HepG2 (cell line): ENCODE data around the gene MAP2K5. TPM values are rescaled to one million over a fixed set of nuclear protein-coding genes. Genes with fewer than 3 reads are reported as not detected.

Experiments
- AFF4 ChIP-seq: sonication (generic); formaldehyde crosslinking; IDR thresholded peaks from 2 replicates; pipeline ENCODE4 v1.4.0; 2020; ENCODE audit warnings: missing genetic modification reagents
- EHMT2 ChIP-seq: fragments of 200-600 bp; sonication (generic); IDR thresholded peaks from 2 replicates; pipeline ENCODE4 v1.7.0; 2017; ENCODE audit warnings: antibody characterized with exemption, low read depth, low read length, borderline replicate concordance
- ETS1 ChIP-seq: sonication (generic); formaldehyde crosslinking; IDR thresholded peaks from 2 replicates; pipeline ENCODE4 v1.4.0; 2020; ENCODE audit warnings: missing genetic modification reagents
- GLI4 ChIP-seq: sonication (generic); formaldehyde crosslinking; IDR thresholded peaks from 2 replicates; pipeline ENCODE4 v1.5.1; 2020; ENCODE audit warnings: missing genetic modification reagents, mild to moderate bottlenecking, moderate library complexity, borderline replicate concordance
- GPN1 ChIP-seq: sonication (generic); formaldehyde crosslinking; IDR thresholded peaks from 2 replicates; pipeline ENCODE4 v1.5.1; 2020; ENCODE audit warnings: missing genetic modification reagents, borderline replicate concordance
- HHEX ChIP-seq: IDR thresholded peaks from 2 replicates; pipeline ENCODE4 v1.6.1; 2016; ENCODE audit warnings: control low read depth
- IRF9 ChIP-seq: sonication (generic); formaldehyde crosslinking; IDR thresholded peaks from 2 replicates; pipeline ENCODE4 v1.8.0; 2022; ENCODE audit warnings: missing genetic modification reagents, mild to moderate bottlenecking, borderline replicate concordance
- KAT7 ChIP-seq: IDR thresholded peaks from 2 replicates; pipeline ENCODE4 v1.6.1; 2018; ENCODE audit warnings: borderline replicate concordance, missing compliant biosample characterization
- MAFG ChIP-seq: sonication (generic); formaldehyde crosslinking; IDR thresholded peaks from 2 replicates; pipeline ENCODE4 v1.5.1; 2020; ENCODE audit warnings: mild to moderate bottlenecking, missing genetic modification reagents
- NKX3-1 ChIP-seq: sonication (generic); formaldehyde crosslinking; IDR thresholded peaks from 2 replicates; pipeline ENCODE4 v1.5.0; 2020; ENCODE audit warnings: missing genetic modification reagents
- SALL1 ChIP-seq: sonication (generic); formaldehyde crosslinking; IDR thresholded peaks from 2 replicates; pipeline ENCODE4 v1.8.0; 2022; ENCODE audit warnings: mild to moderate bottlenecking, missing genetic modification reagents
- SALL2 ChIP-seq: sonication (generic); formaldehyde crosslinking; IDR thresholded peaks from 2 replicates; pipeline ENCODE4 v1.8.1; 2023; ENCODE audit warnings: mild to moderate bottlenecking, missing genetic modification reagents, inconsistent platforms
- TRIM22 ChIP-seq: fragments of 450-650 bp; IDR thresholded peaks from 2 replicates; pipeline ENCODE4 v1.6.1; 2017
- ZFX ChIP-seq: sonication (generic); formaldehyde crosslinking; IDR thresholded peaks from 2 replicates; pipeline ENCODE4 v1.4.0; 2020; ENCODE audit warnings: mild to moderate bottlenecking, low read depth, missing genetic modification reagents, moderate library complexity
- ZGPAT ChIP-seq: IDR thresholded peaks from 2 replicates; pipeline ENCODE4 v1.6.1; 2016; ENCODE audit warnings: mild to moderate bottlenecking
- ZNF263 ChIP-seq: sonication (generic); formaldehyde crosslinking; IDR thresholded peaks from 2 replicates; pipeline ENCODE4 v1.4.0; 2020; ENCODE audit warnings: missing genetic modification reagents
- ZNF329 ChIP-seq: sonication (generic); formaldehyde crosslinking; IDR thresholded peaks from 2 replicates; pipeline ENCODE4 v1.9.0; 2021; ENCODE audit warnings: low read depth, mild to moderate bottlenecking, missing genetic modification reagents
- ZNF652 ChIP-seq: IDR thresholded peaks from 2 replicates; pipeline ENCODE4 v1.6.1; 2016; ENCODE audit warnings: low read depth, borderline replicate concordance
- ZNF704 ChIP-seq: sonication (generic); formaldehyde crosslinking; IDR thresholded peaks from 2 replicates; pipeline ENCODE4 v1.8.1; 2023; ENCODE audit warnings: mild to moderate bottlenecking, inconsistent platforms, moderate library complexity, missing genetic modification reagents, borderline replicate concordance
- ZNF737 ChIP-seq: sonication (generic); formaldehyde crosslinking; IDR thresholded peaks from 2 replicates; pipeline ENCODE4 v1.5.0; 2020; ENCODE audit warnings: missing genetic modification reagents, mild to moderate bottlenecking, borderline replicate concordance
- polyA plus RNA-seq, 8 experiments: library from polyadenylated mRNA; depleted of rRNA in 3 of 8; stranded (reverse) in 7 of 8; unstranded in 1 of 8; fragments of >200 nt; fragmentation: Illumina TruSeq in 4 of 8; extraction: Trizol in 4 of 8; gene quantifications; 2 replicates each; pipeline versions ENCODE4 v1.2.1 to v1.2.3, GENCODE V29; 2011 to 2016; ENCODE audit warnings: low read depth in 4 of 8, missing spikeins in 1 of 8, mixed read lengths in 1 of 8; ENCODE audit not compliant: insufficient read depth in 1 of 8
- total RNA-seq, 5 experiments: library from RNA; depleted of rRNA; stranded (reverse); fragments of >200 nt; fragmentation: Illumina TruSeq; extraction: Trizol; gene quantifications; 2 replicates each; pipeline ENCODE4 v1.2.3, GENCODE V29; 2016; ENCODE audit warnings: low read depth in 1 of 5

Gene MAP2K5
- total and polyA plus RNA-seq, 2 of the 13 experiments (the other 11 are each of a cell fraction or from before 2014, with no cell fraction given), result 4.0 to 4.3 TPM

GRCh38 chr15:67820992-67821783 lies 278.7 kb downstream of the MAP2K5 start (continued):
- TF ChIP-seq TRIM22 (no peak), MAFG (CRISPR knock-in tag) (no peak), EHMT2 (peak; percentile 78; the same call in 1 of the 2 replicates), ZNF263 (CRISPR knock-in tag) (no peak), SALL2 (CRISPR knock-in tag) (no peak), KAT7 (no peak), ZGPAT (CRISPR knock-in tag) (no peak), ZNF704 (CRISPR knock-in tag) (no peak), AFF4 (no peak), IRF9 (no peak), NKX3-1 (peak; percentile 75), GLI4 (CRISPR knock-in tag) (no peak), ZFX (no peak), SALL1 (CRISPR knock-in tag) (peak; percentile 64), ZNF737 (CRISPR knock-in tag) (no peak), ETS1 (CRISPR knock-in tag) (no peak), HHEX (no peak), GPN1 (no peak), ZNF329 (CRISPR knock-in tag) (no peak), ZNF652 (CRISPR knock-in tag) (no peak)
